ENCODE results near the gene AMPD3.

- TF ChIP-seq, protein P1, sequence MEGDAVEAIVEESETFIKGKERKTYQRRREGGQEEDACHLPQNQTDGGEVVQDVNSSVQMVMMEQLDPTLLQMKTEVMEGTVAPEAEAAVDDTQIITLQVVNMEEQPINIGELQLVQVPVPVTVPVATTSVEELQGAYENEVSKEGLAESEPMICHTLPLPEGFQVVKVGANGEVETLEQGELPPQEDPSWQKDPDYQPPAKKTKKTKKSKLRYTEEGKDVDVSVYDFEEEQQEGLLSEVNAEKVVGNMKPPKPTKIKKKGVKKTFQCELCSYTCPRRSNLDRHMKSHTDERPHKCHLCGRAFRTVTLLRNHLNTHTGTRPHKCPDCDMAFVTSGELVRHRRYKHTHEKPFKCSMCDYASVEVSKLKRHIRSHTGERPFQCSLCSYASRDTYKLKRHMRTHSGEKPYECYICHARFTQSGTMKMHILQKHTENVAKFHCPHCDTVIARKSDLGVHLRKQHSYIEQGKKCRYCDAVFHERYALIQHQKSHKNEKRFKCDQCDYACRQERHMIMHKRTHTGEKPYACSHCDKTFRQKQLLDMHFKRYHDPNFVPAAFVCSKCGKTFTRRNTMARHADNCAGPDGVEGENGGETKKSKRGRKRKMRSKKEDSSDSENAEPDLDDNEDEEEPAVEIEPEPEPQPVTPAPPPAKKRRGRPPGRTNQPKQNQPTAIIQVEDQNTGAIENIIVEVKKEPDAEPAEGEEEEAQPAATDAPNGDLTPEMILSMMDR (optimal IDR thresholded peaks at IDR 0.05 in 1 of 3, IDR thresholded peaks at IDR 0.05 in 1 of 3, conservative IDR thresholded peaks at IDR 0.05 in 1 of 3; ENCODE audit: extremely low read depth in 1 of 3, insufficient read depth in 2 of 3, low read length in 3 of 3), result no peak
- TF ChIP-seq EZH2 (IDR thresholded peaks at IDR 0.05; ENCODE audit: low read length), result no peak
These were observed 63.8 kb downstream of the AMPD3 start for GRCh38 chr11:10518891-10519290.

Data from keratinocyte (primary cell).